GM21619 (cell line): ENCODE results near the gene HERC4.
A peak's percentile ranks its signal among the peaks of the same experiment; 100 is the strongest.

ENCODE experiments used
- ATAC-seq: cut with Tn5 transposase; IDR thresholded peaks from one replicate; pipeline ENCODE4 v1.9.1; 2021; ENCODE audit not compliant: unreplicated experiment

The HERC4 gene

GRCh38 chr10:68074775-68075549 lies at the start of gene HERC4:
HERC4 (minus strand) TSS chr10:68075283; CDS start chr10:68073108, 2,175 bp downstream.
- peak; percentile 90 for ATAC-seq

GRCh38 chr10:68124718-68125117 lies 49.6 kb upstream of the HERC4 start:
- ATAC-seq, result no peak

- no peak for ATAC-seq
Measured at GRCh38 chr10:68121852-68122251, 46.8 kb upstream of the HERC4 start.

GRCh38 chr10:68121020-68121743 lies 46.1 kb upstream of the HERC4 start:
- ATAC-seq, result no peak

GRCh38 chr10:68118657-68119056 lies 43.6 kb upstream of the HERC4 start:
- no peak for ATAC-seq

- no peak for ATAC-seq
Measured at GRCh38 chr10:68112837-68113236, 37.8 kb upstream of the HERC4 start.

- no peak for ATAC-seq
Measured at GRCh38 chr10:68111584-68111983, 36.5 kb upstream of the HERC4 start.

GRCh38 chr10:68110027-68110426 lies 34.9 kb upstream of the HERC4 start:
- no peak for ATAC-seq

- no peak for ATAC-seq
Measured at GRCh38 chr10:68109331-68109730, 34.2 kb upstream of the HERC4 start, which contains the start of gene MYPN. MYPN (plus strand) TSS chr10:68109488; CDS start chr10:68121439, 11,951 bp downstream.

- ATAC-seq, result no peak
Measured at GRCh38 chr10:68108653-68109052, 33.6 kb upstream of the HERC4 start.

- no peak for ATAC-seq
Measured at GRCh38 chr10:68108051-68108450, 33.0 kb upstream of the HERC4 start.

GRCh38 chr10:68107651-68108050 lies 32.6 kb upstream of the HERC4 start:
- ATAC-seq, result no peak

GRCh38 chr10:68106656-68107055 lies 31.6 kb upstream of the HERC4 start:
- no peak for ATAC-seq

- ATAC-seq, result no peak
Measured at GRCh38 chr10:68105820-68106219, 30.7 kb upstream of the HERC4 start.

- ATAC-seq, result no peak
Measured at GRCh38 chr10:68103901-68104300, 28.8 kb upstream of the HERC4 start.

GRCh38 chr10:68103261-68103878 lies 28.3 kb upstream of the HERC4 start:
- ATAC-seq, result no peak

GRCh38 chr10:68101066-68101465 lies 26.0 kb upstream of the HERC4 start:
- no peak for ATAC-seq

- ATAC-seq, result no peak
Measured at GRCh38 chr10:68099736-68100135, 24.7 kb upstream of the HERC4 start.

- no peak for ATAC-seq
Measured at GRCh38 chr10:68096913-68097516, 21.9 kb upstream of the HERC4 start.

- ATAC-seq, result no peak
Measured at GRCh38 chr10:68095153-68095552, 20.1 kb upstream of the HERC4 start.

GRCh38 chr10:68092512-68092911 lies 17.4 kb upstream of the HERC4 start:
- no peak for ATAC-seq
